ENCODE measurements around the gene TSSK6. TPM values are rescaled to one million over a fixed set of nuclear protein-coding genes. Genes with fewer than 3 reads are reported as not detected.
"Not testable (repeated sequence)": the region's sequence is repeated elsewhere in the genome, so short reads cannot be mapped to it uniquely, and the experiment has no call there.

The TSSK6 gene
- total RNA-seq, 1 experiment from 2014 or later = 2.4 TPM

DNA sequence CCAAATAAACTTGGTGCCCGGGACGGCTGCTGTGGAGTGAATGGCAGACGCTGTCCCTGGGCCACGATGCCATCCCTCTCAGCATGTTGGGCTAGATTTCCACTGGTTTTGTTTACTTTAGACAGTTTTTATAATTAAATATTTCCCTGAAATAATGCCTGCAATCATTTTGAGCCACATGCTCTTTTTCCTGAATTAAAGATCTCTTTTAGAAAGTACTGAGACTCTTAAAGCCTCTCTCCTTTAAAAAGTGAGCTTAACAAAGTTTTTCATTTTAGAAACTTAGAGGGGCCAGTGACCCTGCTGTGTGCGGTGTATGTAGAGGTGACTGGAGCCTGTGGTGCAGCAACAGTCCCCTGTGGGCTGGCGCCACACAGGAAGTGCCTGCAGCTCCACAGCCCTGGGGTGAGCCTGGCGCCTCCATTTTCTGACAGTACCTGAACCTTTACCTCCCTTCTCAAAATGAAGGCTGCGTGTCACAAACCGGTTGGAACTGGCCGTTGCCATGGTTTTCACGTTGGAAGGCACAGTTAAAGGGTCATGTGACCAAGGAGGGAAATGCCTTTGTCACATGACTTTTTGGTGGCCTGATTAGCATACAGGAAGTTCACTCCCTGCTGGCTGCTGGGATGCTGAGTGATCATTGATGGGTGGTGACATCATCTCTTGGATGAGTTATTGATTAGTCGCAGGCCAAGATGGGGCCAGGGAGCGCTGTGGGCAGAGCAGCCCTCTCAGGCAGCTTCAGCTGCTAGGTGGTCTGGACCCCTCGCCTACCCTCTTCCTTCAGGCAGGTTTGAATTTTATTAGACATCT lies 26.3 kb downstream of the TSSK6 start:
- peak; percentile 87 for DNase-seq (ENCODE audit: low read depth)

DNA sequence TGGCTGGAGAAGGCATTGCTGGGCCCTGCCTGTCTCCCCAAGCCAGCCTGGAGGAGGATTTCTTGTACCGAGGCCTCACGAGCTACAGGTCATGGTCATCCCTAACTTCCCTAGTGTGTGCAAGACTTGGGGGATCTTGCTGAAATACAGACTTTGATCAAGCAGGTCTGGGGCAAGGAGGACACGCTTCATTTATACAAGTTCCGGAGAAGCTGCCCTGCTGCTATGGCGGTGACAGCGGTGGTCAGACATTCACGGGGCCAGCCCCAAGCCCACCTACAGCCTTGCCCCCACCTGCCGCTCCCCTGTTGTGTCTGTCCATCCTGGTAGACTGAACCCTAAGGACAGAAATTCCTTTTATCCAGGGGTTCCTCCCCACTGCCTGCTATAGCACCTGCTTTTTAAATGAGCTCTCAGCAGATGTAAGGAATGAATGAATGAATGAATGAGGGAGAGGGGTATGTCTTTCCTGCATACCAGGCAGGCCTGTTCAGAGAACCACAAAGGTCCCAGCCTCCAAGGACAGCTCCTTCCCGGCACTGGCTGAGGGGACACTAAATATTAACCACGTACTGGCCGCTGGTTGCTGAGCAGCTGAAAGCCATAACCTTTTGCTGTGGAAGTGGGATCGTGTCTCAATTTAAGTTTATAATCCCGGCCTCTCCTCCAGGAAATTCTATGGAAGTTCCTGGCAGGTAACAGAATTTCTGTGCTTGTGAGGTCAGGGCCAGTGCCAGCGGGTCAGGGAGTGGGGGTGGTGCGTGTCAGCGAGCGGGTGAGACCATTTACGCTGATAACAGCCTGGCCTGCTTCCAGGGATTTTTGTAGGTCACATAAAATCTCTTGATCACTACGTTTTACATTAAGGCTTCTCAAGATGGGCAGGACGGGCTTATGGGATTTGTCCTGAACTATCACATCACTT lies 27.1 kb downstream of the TSSK6 start:
- DNase-seq (ENCODE audit: low read depth) = no peak

DNA sequence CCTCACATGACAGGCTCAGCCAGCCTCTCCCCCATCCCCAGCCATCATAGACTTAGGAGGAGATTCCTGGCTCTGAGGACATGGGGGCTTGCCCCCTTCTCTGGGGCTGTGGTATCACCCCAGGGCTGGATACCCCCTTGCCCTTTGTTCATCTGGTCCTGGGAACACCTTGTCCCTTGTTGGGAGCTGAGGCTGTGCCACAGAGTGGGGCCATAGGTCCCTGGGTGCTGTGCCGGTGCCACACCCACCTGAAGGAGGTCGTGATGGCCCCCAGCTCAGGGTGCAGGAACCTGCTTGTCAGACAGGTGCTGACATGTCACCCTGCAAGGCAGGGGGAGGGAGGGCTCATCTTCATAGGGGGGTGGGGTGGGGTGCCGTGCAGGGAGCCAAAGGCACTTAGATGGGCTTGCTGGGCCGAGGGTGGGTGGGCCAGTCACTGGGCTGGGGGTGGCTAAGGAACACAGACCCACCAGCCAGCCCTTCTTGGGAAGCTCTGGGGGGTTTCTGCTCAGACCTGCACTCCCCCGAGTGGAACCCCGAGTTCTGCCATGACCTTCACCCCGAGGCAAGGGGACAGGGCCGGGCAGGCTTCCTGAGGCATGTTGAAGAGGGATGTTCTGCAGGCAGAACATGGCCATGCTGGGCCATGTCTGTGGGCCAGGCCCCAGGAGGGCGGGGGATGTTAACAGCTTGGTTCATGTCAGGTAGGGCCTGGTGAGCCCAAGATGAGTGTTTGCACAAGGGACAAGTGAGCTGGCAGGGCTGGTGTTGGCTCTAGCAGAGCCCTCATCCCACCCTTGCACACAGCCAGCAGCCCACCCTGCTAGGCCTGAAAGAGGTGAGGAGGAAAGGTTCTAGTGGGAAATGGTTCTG lies 28.0 kb downstream of the TSSK6 start:
- no peak for DNase-seq (ENCODE audit: low read depth)

DNA sequence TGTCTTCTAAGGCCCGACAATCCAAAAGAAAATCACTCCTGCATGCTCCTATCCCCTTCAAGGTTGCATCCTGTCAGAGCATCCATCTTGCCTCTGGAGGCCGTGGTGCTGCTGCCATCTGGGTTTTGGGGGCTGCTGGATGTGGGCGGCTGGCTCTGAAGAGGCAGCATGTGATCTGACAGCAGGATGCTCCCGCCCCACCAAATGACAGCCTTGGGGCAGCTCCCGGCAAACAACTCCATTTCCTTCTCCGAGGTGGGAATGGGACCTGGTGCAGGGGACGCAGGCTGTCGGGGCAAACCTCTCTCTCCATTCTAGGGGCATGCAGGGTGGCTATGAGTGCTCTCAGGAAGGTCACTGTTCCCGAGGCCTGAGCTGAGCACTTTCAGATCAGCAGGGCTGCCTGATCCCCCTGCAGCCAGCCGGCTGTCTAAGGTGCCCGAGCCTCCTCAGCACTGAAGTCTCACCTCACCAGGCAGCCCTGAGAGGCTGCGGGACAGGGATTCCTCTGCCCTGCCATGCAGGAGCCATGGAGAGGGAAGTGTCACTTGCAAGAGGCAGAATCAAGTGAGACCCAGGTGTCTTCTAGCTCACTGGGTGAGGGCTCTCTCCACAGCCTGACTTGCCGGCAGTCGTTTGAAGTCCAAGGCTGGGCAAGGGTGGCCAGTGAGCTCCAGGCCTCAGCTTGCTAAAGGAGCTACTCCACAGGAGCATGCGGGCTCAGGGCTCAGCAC lies 28.8 kb downstream of the TSSK6 start:
- no peak for DNase-seq (ENCODE audit: low read depth)

DNA sequence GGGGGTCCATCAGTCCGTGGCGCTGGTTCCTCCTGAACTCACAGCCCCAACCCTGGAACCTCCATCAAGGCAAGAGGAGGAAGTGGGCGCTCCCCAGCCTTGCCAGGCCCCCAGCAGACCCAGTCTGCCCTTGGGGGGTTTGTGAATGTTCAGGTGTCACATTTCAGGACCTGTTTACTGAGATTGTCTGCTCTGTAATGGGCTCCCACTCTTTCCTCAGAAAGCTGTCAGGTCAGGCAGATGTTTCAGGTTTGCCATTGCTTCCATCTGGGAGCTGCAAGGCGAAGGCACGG lies 29.4 kb downstream of the TSSK6 start:
- DNase-seq (ENCODE audit: low read depth) = no peak

DNA sequence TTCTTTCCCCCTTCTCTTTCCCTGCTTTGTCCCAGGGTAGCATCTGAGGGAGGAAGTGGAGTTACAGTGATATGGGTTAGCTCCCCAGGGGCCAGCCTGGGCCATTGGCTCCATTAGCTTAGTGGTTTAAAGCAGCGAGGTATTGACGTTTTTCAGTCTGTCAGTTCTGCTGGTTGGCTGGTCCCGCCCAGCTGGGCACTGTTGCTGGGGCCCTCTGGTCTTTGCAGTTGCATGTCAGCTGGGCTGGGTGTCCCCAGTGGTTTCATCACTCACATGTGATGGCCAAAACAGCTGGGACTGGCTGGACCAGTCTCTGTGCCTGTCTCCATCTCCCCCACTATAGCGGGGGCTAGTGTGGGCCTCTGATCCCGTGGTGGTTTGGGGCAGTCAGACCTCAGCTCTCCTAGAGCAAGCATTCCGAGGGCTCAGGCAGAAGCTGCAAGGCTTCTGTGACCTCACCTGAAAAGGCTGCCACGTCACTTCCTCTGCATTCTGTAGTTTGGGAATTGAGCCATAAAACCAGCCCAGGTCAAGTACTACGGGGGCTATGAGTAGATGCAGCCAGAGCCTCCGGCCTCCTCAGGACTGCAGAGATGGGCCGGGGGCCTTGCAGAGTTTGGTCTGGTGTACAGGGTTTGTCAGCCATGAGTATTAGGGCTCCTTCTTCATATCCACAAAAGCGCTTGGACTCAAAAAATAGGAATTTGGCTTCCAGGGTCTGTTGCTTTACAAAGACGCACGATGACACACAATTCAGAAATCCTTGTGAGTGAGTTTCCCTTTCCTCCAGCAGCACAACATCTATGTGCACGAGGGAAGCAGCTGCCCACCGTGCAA lies 30.0 kb downstream of the TSSK6 start:
- DNase-seq (ENCODE audit: low read depth) = peak; percentile 70

DNA sequence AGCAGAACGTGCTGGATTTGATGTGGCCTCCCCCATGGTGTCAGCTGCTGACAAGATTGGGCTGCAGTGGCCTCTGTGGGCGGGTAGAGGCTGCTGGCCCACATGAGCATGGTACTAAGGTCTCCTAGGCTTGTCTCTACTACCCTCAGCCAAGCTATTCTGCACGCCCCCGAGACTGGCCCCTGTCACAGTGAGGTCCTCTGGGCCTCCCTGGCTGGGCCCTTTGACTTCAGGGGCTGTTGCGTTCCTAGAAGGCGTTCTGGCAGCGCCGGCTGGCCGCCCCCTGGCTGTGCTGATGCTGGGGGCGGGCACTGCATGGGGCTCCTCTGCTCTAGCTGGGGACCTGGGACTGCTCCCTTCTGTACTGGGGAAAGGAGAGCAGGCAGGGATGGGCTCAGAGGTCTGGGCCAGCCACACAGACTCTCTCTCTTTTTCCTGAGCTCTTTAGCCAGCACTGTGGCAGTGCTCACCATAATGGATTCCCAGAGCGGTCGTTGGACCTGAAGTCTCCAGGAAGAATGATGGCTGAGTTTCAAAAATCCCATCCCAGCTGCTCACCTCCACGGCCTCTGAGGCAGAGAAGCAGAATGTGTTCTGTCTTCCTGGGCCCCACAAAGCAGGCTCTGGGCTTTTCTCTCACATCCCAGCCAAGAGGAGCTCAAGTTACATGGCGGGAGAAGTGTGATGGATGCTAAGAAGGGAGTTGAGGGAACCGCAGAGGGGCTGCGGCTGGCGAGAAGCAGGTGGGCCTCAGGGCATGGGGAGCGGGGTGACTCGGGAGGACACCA lies 32.3 kb downstream of the TSSK6 start:
- DNase-seq (ENCODE audit: low read depth) = no peak

DNA sequence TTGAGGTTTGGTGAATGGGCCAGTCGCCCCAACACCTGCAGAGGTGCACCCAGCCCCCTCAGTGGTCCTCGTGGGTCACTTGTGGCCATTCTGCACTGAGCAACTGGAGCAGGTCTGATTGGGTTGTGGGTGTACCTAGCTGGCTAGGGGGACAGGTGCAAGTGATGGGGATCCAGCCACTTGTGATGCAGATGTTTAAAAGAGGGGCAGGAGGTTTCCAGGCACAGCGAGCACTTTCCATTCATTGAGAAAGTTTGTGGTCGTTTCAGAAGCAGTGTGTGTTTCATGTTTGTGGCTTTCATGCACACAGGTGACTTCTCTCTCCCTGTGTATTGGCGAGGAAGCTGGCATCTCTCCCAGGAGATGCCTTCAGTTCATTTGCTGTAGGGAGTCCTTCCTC lies 34.7 kb downstream of the TSSK6 start:
- DNase-seq (ENCODE audit: low read depth) = no peak

DNA sequence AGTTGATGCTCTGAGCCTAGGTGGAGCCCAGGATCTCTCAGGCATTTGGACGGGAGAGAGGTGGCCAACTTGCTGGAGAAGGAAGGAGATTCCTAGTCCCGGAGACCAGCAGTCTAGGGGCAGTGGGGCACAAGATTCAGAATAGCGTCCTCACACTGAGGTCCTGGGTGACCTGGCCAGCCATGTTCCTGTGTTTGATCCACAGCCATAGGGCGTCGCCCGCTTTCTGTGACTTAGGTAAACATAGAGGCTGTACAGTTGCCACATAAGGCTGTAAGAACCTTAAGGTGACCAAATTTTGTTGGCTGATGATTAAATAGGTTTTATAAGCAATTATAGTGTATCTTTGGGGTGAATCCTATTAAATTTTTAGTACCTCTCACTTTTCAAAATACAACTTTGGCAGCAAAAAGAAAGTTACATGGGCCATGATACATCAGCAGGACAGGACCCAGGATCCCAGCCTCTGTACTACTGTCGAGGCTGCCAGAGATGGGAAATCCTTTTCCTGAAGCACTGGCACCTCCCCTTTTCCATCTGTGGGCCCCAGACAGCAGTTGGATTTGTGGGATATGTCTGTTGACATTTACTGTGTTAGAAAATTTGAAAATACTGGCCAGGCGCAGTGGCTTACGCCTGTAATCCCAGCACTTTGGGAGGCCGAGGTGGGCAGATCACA lies 37.5 kb downstream of the TSSK6 start:
- DNase-seq (ENCODE audit: low read depth) = no peak

DNA sequence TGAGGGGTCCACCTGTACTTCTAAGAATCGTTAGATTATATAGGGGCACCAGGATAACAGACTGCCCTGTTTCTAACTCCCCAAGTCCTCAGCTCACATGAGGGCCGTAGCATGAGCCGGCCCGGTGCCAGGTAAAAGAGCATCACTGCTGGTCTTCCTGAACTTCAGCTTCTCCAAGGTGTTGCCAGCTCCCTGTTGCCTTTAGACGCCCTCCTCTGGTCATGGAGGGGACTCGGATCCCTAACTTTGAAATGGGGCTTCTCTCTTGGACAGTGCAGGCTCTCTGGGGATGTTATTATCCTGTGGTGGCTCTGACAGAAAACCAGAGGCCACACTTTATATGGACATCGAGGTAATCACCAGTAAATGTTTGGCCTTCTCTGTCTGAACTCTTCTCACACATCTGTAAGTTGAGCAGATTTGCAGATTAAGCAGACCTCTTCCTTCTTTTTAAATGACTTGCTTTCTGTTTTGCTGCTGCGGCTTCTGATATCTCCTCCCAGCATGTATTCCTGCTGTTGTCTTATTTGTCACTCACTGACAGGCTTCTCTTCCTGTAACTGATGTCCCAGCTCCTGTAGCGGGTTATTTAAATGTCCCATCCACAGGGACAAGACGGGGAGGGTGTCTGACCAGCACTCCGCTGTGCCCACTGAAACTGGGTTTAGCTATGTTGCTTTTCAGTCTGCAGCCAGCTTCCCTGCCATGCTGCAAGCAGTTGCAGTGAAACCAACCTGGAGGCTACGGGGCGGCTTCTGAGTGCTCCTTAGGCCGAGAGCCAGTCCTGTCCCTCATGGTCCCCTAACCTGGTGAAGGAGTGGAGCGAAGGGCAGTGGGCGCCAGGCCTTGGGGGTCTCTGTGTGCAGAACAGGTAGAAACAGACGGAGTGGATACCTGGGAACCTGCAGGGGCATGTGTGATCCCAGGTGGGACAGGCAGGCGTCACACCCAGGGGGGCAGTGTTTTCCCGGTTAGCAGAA lies 39.2 kb downstream of the TSSK6 start:
- DNase-seq (ENCODE audit: low read depth) = peak; percentile 43

DNA sequence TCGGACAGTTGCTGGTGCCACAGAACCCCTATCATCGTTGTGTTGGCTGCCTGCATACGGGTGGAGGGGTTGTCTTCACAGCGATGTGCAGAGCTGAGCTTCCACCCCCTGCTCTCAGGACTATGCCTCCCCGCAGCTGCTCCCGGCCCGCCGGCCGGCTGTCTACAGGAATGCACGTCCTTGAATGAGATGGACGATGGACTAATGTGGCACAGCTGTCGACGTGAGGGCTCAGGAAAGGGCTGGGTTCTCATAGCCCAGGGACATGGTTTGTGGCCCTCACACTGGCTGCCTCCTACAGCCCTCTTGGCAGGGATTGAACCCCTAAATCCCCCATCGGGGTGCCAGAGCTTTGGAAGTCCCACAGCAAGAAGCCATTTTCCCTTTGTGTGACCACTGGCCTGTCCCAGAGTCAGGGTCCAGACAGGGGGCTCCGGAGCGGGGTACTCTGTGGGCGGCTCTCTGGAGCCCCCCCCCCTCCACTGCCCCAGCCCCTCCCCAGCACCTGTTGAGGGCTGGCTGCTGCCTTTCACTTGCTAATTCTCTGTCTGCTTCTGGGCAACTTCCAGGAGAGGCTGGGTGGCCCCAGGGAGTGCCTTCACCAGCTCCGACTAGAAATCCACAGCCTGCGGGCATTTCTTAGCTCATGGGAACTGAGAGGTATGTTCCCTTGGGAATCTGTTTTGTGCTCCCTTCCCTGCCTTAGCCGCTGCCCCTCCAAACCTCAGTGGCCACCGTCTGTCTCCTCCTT lies 40.2 kb downstream of the TSSK6 start:
- DNase-seq (ENCODE audit: low read depth) = peak; percentile 94

DNA sequence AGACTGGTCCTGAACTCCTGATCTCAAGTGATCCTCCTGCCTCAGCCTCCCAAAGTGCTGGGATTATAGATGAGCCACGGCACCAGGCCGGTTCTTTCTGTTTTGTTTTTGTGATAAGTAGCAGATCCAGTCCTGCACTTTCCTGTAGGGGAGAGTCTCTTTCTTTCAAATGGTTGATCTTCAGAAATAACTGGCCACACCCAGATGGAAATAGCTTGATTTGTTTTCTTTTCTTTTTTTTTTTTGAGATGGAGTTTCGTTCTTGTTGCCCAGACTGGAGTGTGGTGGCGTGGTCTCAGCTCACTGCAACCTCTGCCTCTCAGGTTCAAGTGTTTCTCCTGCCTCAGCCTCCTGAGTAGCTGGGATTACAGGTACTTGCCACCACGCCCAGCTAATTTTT lies 43.2 kb downstream of the TSSK6 start:
- DNase-seq (ENCODE audit: low read depth) = not testable (repeated sequence)

DNA sequence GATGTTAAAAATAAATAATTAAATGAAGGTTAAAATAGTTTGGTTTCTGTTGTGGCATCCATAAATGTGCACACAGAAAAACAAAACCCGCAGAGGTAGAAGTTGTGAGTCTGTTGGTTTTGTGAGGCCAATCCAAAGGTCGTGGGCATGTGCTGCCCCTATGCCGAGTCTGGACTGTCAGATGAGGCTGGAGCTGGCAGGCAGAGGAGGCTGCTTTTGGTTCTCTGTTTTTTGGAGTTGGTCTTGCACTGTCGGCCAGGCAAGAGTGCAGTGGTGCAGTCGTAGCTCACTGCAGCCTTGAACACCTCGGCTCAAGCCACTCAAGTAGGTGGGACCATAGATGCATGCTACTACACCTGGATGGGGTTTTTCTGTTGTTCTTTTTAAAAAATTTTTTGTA lies 43.7 kb downstream of the TSSK6 start:
- DNase-seq (ENCODE audit: low read depth) = no peak

DNA sequence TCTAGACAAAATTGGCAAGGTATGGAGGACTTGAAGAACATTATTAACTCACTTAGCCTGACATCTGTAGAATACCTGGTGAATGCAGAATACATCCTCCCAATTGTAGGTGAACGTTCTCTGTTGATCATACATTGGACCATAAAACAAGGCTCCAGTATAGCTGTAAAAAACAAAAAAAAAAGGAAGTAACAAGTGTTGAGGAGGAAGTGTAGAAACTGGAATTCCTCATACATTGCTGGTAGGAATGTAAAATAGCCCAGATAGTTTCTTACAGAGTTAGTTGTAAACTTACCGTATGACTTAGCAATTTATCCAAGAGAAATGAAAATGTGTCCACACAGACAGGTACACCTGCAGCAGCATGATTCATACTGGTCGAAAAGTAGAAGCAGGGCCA lies 44.8 kb downstream of the TSSK6 start:
- DNase-seq (ENCODE audit: low read depth) = no peak

DNA sequence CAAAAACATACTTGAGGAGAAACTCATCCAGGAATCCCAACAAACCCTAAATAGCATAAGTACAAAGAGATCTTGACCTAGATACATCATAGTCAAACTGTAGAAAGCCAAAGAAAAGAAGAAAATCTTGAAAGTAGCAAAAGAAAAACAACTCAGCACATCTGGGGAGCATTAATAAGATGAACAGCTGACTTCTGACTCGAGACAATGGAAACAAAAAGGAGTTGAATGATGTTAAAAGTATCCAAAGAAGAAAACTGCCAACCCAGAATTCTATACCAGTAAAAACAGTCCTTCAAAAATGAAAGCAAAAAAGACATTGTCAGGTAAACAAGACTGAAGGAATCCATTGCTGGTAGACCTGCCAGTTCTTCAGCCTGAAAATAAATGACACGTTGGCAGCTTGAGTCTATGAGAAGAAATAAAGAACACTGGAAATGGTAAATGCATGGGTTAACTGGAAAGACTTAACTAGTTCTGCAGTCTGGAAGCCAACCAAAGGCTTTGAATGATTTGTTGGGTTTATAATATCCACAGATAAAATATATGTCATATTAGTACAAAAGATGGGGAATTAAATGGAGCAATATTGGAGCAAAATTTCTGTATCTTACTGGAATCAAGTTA lies 46.8 kb downstream of the TSSK6 start:
- DNase-seq (ENCODE audit: low read depth) = peak; percentile 57

DNA sequence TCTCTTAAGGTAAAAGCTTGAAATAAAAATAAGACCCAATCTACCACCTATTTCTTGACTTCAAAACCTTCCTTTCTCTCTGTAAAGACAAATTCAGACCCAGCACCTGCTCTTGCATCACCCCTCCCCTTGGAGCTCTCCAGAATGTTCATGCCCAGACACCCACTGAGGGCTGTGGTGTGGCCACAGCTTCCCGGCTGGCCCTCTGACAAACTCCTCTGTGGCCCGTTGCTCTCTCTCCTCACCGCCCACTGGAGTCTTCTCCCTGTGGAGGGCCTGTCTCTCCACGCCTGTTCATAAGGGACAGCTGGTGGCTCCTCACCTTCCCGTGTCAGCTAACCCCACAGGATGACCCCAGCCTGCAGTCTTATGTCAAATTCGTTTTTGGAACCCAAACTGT lies 49.1 kb downstream of the TSSK6 start:
- DNase-seq (ENCODE audit: low read depth) = no peak

All from LHCN-M2 (cell line).